Stomach (tissue), 9 donors: ENCODE data around the gene UHRF1. TPM values are rescaled to one million over a fixed set of nuclear protein-coding genes. Genes with fewer than 3 reads are reported as not detected.
"Not testable (repeated sequence)": the region's sequence is repeated elsewhere in the genome, so short reads cannot be mapped to it uniquely, and the experiment has no call there.

Experiments used
- DNase-seq, 2 donors: peaks; one replicate each; pipeline versions ENCODE4 v3.0.0 to v3.0.0-alpha.2; 2013 to 2019
- H3K27ac ChIP-seq, 5 donors: fragments of 200-600 bp in 4 of 5; sonication (generic) in 4 of 5; one replicate each; pipeline ENCODE4 v1.5.1; 2013 to 2019; ENCODE audit warnings: mild to moderate bottlenecking in 1 of 5, moderate library complexity in 1 of 5
- H3K27me3 ChIP-seq, 3 donors: fragments of 200-600 bp; sonication (generic); one replicate each; pipeline ENCODE4 v1.5.1; 2017 to 2019; ENCODE audit warnings: mixed run types in 1 of 3
- H3K36me3 ChIP-seq, 4 donors: fragments of 200-600 bp; sonication (generic); 1 replicate in 3 of 4; 2 replicates in 1 of 4; pipeline ENCODE4 v1.5.1; 2016 to 2019
- H3K4me1 ChIP-seq, 4 donors: fragments of 200-600 bp; sonication (generic); one replicate each; pipeline ENCODE4 v1.5.1; 2016 to 2019
- H3K4me3 ChIP-seq, 4 donors: fragments of 200-600 bp; sonication (generic) in 3 of 4; one replicate each; pipeline ENCODE4 v1.5.1; 2016 to 2019; ENCODE audit warnings: mild to moderate bottlenecking in 1 of 4
- H3K9me3 ChIP-seq, 4 donors: fragments of 200-600 bp; sonication (generic); one replicate each; pipeline ENCODE4 v1.5.1; 2016 to 2019
- CTCF ChIP-seq, 7 experiments: fragments of 450-650 bp in 4 of 7; fragments of 200-600 bp in 3 of 7; sonication (generic) in 3 of 7; IDR thresholded peaks; one replicate each; pipeline ENCODE4 v1.5.1; 2016 to 2019; ENCODE audit warnings: antibody characterized with exemption in 7 of 7, control low read depth in 2 of 7, mild to moderate bottlenecking in 1 of 7
- EP300 ChIP-seq: sonication (generic); formaldehyde crosslinking; IDR thresholded peaks from one replicate; pipeline ENCODE4 v1.6.1; 2017; ENCODE audit warnings: antibody characterized with exemption
- POLR2A ChIP-seq, 4 donors: fragments of 450-650 bp; IDR thresholded peaks; one replicate each; pipeline ENCODE4 v1.6.1; 2016; ENCODE audit warnings: antibody characterized with exemption in 4 of 4, control low read depth in 2 of 4, mild to moderate bottlenecking in 1 of 4, moderate library complexity in 1 of 4
- POLR2AphosphoS5 ChIP-seq, 3 donors: sonication (generic); formaldehyde crosslinking; IDR thresholded peaks; one replicate each; pipeline ENCODE4 v1.6.1; 2016; ENCODE audit warnings: antibody characterized with exemption in 3 of 3
- WGBS, 5 donors: extraction: QIAGEN DNeasy Blood & Tissue Kit in 3 of 5; methylation state at CpG; one replicate each; pipeline versions ENCODE4 v1.1.5 to v1.1.7; 2013 to 2018; 5-methylcytosine and 5-hydroxymethylcytosine counted together
- intact Hi-C: fragments of 100-400 bp; cut with DNase I; formaldehyde crosslinking; loops from one replicate; pipeline ENCODE4 v1.15.1; 2023; ENCODE audit warnings: low total_unique reads
- polyA plus RNA-seq, 3 donors: library from polyadenylated mRNA; stranded (reverse); fragments of 200-250 nt; gene quantifications; one replicate each; pipeline ENCODE4 v1.2.3, GENCODE V29; 2013
- total RNA-seq, 5 donors: library from RNA; depleted of rRNA; stranded (reverse); fragments of >200 nt; gene quantifications; one replicate each; pipeline versions ENCODE4 v1.1.0 to v1.2.3, GENCODE V29; 2014 to 2016
- donor health status: healthy with polysubstance abuse.
- donor health status: Bipolar disorder and iron deficiency.
- donor health status: healthy.

UHRF1 gene
- total and polyA plus RNA-seq, 8 donors = 0.58 to 20.5 (median 4.1) TPM

DNA sequence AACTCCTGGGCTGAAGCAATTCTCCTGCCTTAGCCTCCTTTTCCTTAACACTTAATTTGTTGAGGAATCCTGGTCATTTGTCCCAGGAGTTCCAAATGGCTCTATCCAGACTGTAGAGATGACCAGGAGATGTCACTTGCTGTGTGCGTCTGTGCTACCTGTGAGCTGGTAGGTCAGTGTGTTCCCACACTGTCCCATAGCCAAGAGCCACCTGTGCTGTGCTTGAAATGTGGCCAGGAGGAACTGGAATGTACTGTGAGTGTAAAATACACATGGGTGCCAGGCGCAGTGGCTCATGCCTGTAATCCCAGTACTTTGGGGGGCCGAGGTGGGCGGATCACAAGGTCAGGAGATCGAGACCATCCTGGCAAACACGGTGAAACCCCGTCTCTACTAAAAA is 30.2 kb downstream of the UHRF1 start:
- Histone ChIP-seq H3K36me3 (peaks cover 0 to 18% (median 0%) of the 10 kb centered on the region in 4 donors), H3K27ac (no peak overlapping the region), H3K4me1 (no peaks in the 10 kb centered on the region), H3K27me3 (no peaks in the 10 kb centered on the region), H3K9me3 (no peaks in the 10 kb centered on the region), H3K4me3 (no peak overlapping the region)
- intact Hi-C loops = no loop called here
- no peak for TF ChIP-seq CTCF (IDR thresholded peaks at IDR 0.05)
- WGBS, 5 donors = 62 to 91% (median 81%) methylated on average over 7 of the region's 7 CpGs
- peak in 1 of 2 donors; percentile 58 for DNase-seq

DNA sequence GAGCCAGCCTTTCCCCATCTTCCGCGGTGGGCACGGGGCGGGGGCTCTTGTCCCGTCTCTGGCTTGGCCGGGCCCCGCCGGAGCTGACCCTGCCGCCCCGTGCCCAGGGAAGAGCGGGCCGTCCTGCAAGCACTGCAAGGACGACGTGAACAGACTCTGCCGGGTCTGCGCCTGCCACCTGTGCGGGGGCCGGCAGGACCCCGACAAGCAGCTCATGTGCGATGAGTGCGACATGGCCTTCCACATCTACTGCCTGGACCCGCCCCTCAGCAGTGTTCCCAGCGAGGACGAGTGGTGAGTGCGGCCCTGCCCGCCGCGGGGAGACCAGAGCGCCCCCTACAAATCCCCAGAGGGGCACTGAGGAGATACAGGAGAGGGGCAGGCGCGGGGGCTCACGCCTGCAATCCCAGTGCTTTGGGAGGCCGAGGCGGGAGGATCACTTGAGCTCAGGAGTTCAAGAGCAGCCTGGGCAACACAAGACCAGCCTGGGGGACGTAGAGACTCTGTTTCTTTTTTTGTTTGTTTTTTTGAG is 32.4 kb downstream of the UHRF1 start:
- WGBS, 5 donors = 96 to 98% (median 97%) methylated on average over 14 to 35 of the region's 35 CpGs
- H3K27ac ChIP-seq, intact Hi-C loops, H3K4me1 ChIP-seq, H3K9me3 ChIP-seq, DNase-seq, H3K4me3 ChIP-seq, H3K27me3 ChIP-seq: not testable (repeated sequence)
- peaks cover 0 to 17% (median 0%) of the 10 kb centered on the region in 4 donors for H3K36me3 ChIP-seq

DNA sequence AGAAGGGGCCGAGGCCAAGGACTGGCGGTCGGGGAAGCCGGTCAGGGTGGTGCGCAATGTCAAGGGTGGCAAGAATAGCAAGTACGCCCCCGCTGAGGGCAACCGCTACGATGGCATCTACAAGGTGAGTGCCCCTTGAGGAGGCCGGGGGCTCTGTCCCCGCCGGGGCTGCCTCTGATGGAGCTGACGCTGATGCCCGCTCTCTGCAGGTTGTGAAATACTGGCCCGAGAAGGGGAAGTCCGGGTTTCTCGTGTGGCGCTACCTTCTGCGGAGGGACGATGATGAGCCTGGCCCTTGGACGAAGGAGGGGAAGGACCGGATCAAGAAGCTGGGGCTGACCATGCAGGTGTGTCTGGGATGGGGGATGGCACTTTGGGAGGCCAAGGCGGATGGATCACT is 41.3 kb downstream of the UHRF1 start:
- H3K9me3 ChIP-seq, DNase-seq, H3K27ac ChIP-seq, intact Hi-C loops, H3K4me3 ChIP-seq, H3K27me3 ChIP-seq, H3K4me1 ChIP-seq: not testable (repeated sequence)
- WGBS, 5 donors = 91 to 98% (median 97%) methylated on average over 20 to 23 of the region's 23 CpGs
- H3K36me3 ChIP-seq = peaks cover 0 to 34% (median 0%) of the 10 kb centered on the region in 4 donors

DNA sequence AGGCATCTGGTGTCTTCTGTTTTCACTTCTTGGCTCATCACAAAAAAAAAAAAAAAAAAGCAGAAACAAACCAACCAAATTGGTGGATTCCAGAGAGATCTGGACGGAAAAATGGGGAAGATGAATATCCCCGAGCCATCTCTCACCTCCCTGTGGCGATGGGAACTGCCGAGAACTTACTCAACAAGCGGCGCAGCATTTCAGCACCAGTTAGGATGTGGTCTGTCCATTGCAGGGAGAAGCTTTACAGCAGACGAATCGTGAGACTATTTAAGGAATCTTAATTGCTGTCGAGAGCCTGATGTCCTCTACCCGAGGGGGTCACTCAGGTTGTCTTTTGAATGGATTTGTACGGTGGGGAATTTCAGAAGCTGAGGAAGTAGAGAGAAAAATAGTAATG is 42.4 kb downstream of the UHRF1 start:
- no peaks in the 10 kb centered on the region for H3K9me3 ChIP-seq
- no peaks in the 10 kb centered on the region for H3K4me1 ChIP-seq
- no peak for DNase-seq
- H3K4me3 ChIP-seq = no peak overlapping the region
- no peak overlapping the region for H3K27ac ChIP-seq
- intact Hi-C loops = no loop called here
- peaks cover 0 to 35% (median 0%) of the 10 kb centered on the region in 4 donors for H3K36me3 ChIP-seq
- WGBS, 5 donors = 86 to 90% (median 88%) methylated on average over 11 of the region's 11 CpGs
- TF ChIP-seq EP300 = no peak
- TF ChIP-seq POLR2A (IDR thresholded peaks at IDR 0.05) = no peak
- TF ChIP-seq CTCF (IDR thresholded peaks at IDR 0.05) = no peak
- no peak for TF ChIP-seq POLR2AphosphoS5 (IDR thresholded peaks at IDR 0.05)
- no peaks in the 10 kb centered on the region for H3K27me3 ChIP-seq

- Histone ChIP-seq H3K4me3 (no peak overlapping the region), H3K9me3 (no peaks in the 10 kb centered on the region), H3K27ac (no peak overlapping the region), H3K36me3 (peaks cover 0 to 36% (median 0%) of the 10 kb centered on the region in 4 donors), H3K27me3 (no peaks in the 10 kb centered on the region), H3K4me1 (no peaks in the 10 kb centered on the region)
- intact Hi-C loops = no loop called here
- DNase-seq = no peak
- TF ChIP-seq CTCF (IDR thresholded peaks at IDR 0.05) = no peak
- TF ChIP-seq POLR2A (IDR thresholded peaks at IDR 0.05) = no peak
- no peak for TF ChIP-seq EP300
- no peak for TF ChIP-seq POLR2AphosphoS5 (IDR thresholded peaks at IDR 0.05)
- WGBS, 5 donors = 92 to 96% (median 94%) methylated on average over 18 of the region's 18 CpGs
Measured at GRCh38 chr19:4952945-4953344, 43.6 kb downstream of the UHRF1 start.

- H3K27ac ChIP-seq, H3K9me3 ChIP-seq, H3K27me3 ChIP-seq, DNase-seq, intact Hi-C loops, H3K4me3 ChIP-seq, H3K4me1 ChIP-seq: not testable (repeated sequence)
- peaks cover 0 to 43% (median 0%) of the 10 kb centered on the region in 4 donors for H3K36me3 ChIP-seq
- WGBS, 5 donors = 91 to 96% (median 94%) methylated on average over 33 to 46 of the region's 46 CpGs
Measured at GRCh38 chr19:4954320-4955149, 45.2 kb downstream of the UHRF1 start.
